ENCODE results near the gene FGF6.

FGF6 gene

GRCh38 chr12:4446335-4446734 is 720 bp upstream of the FGF6 start:
- DNase-seq: no peak

GRCh38 chr12:4444031-4444430 is 1.6 kb downstream of the FGF6 start:
- no peak for DNase-seq

DNA sequence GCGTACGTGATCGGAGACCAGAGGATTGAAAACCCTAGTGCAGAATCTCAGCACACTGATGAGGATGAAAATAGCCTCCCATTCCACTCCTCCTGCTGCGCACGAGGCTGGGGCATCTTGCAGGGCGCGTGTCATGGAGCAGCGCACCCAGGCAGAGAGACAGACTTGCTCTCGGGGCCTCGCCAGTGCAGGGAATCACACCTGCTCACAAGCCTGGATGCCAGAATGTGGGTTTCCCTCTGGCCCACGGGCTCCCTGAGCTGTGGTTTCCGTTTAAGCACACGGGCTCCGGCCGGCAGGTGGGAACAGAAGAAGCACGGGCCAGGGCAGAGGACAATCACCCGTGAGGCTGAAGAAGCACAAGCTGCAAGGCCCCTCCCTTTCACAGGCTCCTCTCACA is 2.0 kb downstream of the FGF6 start:
- DNase-seq: no peak

DNA sequence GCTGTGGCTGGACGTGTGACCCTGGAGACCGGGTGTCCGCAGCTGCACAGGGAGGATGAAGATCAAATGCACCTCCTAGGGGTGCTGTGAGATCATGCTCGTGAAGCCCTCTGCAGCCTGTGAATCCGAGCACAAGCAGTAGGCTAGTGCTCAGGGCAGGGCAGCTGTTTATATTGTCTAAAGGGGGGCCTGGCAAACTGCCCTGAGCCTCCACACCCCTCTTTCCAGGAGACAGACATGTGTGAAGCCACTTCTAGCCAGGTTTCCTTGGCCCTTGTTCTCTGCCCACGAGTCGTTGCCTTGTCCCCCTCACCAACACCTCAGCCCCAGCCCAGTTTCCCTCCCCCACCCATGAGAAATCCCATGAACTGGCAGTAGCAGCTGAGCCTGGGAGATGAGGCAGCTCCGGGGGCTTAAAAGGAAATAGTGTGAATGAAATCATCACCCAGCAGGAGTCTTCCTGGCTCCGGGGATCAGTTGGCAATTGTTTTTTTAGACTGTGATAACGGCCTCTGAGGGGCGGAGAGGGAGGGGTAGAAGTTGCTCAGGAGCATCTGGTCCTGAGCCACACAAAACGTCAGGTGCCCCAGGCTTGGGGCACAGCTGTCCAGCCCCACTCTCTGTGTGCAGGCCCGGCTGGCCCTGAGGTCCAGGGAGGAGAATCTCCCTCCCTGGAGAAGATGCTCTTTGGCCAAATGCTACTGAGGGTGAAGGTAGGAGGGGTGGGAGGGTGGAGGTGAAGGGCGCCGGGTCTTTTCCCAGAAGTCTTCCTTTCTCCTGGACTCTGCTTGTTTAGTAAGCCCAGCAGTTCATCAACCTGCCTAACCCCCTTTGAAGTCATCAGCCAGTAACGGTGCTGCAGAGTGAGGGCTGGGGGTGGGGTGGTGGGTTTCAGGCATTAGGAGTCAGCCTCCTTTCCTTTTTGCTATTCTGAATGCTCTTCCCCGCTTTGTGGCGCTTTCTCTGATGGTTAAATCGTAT is 4.0 kb downstream of the FGF6 start:
- DNase-seq: no peak

DNA sequence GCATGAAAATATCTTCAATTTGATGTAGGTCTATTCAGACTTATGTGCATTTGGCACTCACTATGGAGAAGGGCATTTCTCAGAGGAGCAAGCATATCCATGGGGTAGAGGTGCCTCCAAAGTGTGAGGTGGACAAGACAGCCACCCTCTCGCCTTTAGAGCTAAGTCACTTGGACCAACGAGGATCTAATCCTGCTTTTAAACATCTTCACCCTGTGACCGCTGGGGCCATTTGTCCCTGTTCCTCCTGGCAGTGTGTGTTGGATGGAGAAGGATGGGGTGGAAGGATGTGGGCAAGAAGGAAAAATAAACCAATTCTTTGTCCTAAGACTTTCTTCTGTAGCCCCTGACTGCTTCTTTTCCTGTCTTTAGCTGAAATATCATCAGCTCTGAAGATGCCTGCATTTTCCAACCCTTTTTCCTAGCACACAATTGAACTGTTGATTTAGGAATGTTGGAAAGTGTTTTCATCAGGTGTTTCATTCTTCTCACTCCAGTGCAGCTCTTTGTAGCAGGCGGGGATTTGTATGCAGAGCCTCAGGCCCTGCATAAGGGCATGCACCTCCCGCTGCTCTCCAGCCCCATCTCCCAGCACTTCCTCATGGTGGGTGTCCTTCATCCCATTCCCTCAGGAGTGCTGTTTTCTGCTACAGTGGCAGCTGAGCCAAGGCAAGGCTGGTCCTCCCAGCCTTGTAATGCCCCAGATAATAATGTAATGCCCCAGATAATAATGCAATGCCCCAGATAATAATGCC is 5.3 kb downstream of the FGF6 start:
- DNase-seq: no peak

DNA sequence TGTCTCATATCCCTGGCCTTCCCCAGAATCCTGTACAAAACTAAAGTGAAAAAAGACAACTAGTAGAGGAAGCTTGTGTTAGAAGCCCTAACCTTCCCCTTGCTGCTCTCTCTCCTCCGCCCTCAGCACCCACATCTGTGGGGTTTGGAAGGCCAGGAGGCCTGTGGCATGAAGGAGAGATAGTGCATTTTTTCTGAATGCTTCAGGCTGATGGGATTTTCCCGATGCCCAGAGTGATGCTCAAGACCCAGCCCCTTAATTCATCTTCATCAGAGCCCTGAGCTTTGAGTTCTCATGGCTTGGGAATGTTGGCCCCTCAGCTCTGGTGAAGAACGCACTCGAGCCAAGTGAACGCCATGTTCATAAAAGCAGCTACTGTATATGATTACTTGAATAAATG is 5.9 kb downstream of the FGF6 start:
- DNase-seq: no peak

- DNase-seq: no peak
Measured at GRCh38 chr12:4438834-4439596, 6.6 kb downstream of the FGF6 start.

DNA sequence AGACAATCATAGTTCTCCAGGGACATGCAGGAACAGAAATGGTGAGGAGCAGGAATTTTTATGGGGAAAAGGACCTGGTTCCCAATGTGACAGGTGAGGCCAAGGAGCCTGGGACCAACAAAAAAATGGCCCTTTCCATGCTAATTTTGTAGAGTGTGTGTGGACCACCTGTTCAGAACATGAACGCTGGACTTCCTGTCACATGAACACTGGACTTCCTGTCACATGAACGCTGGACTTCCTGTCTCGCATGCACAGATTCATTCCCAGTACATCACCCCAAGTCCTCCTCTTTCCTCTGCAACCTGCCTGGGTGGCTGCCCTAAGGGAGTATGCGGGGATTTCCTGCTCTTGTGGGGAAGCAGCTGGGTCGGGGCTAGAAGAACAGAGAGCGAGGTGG is 10.1 kb downstream of the FGF6 start:
- DNase-seq: no peak

GRCh38 chr12:4434706-4435425 is 10.7 kb downstream of the FGF6 start:
- no peak for DNase-seq

GRCh38 chr12:4434301-4434700 is 11.3 kb downstream of the FGF6 start:
- no peak for DNase-seq

DNA sequence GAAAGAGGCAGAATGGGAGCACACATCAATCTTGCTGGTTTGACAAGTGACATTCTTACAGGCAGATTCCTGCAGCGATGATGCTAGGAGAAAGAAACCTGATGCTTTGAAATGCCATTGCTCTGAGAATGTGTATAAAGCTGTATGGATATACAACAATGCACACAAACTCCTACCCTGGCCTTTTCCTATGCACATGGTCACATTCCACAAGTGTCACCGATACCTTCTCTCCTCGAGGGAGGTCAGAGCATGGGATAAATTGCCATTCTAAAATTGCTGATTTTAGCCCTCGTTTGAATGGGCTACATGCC is 11.9 kb downstream of the FGF6 start:
- DNase-seq: no peak

GRCh38 chr12:4432878-4433744 is 12.5 kb downstream of the FGF6 start:
- no peak for DNase-seq

- DNase-seq: no peak
Measured at GRCh38 chr12:4431866-4432265, 13.7 kb downstream of the FGF6 start.

- DNase-seq: no peak
Measured at GRCh38 chr12:4431436-4431835, 14.2 kb downstream of the FGF6 start.

GRCh38 chr12:4424422-4424821 is 21.2 kb downstream of the FGF6 start:
- DNase-seq: no peak

GRCh38 chr12:4423528-4424195 is 22.0 kb downstream of the FGF6 start:
- no peak for DNase-seq

DNA sequence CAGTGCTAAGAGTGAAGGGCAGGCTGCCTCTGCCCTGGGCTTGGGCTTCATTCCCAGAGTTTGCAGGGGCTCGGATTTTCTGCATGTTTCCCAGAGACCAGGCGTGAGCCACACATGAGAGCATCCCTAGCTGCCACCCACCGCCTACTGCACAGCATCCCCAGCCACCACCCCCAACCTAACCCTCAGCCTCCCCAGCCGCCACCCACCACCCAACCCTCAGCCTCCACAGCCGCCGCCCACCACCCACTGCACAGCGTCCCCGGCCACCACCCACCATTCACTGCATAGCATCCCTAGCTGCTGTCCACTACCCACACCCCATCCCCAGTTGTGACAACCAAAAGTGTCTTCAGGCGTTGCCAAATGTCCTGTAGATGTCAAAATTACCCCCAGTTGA is 22.6 kb downstream of the FGF6 start:
- DNase-seq: no peak

DNA sequence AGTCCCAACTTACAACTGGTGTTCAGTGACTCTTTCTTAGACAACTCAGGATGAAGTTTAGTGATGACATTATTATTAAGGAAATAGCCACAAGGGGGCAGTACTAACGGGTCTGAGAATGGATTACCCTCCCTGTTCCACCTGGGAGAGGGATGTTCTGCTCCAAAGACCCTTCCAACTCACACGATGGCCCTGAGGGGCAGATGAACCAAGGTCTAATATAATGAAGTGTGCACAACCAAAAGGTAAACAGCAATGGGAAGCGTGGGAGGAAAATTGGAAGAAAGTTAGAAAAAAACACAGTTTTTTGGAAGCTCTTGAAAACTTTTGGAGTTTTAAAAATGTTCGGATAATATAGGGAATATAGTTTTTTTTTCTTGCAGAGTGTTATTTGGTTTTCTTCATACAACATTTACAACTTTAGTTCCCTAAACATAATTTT is 24.0 kb downstream of the FGF6 start:
- DNase-seq: no peak

DNA sequence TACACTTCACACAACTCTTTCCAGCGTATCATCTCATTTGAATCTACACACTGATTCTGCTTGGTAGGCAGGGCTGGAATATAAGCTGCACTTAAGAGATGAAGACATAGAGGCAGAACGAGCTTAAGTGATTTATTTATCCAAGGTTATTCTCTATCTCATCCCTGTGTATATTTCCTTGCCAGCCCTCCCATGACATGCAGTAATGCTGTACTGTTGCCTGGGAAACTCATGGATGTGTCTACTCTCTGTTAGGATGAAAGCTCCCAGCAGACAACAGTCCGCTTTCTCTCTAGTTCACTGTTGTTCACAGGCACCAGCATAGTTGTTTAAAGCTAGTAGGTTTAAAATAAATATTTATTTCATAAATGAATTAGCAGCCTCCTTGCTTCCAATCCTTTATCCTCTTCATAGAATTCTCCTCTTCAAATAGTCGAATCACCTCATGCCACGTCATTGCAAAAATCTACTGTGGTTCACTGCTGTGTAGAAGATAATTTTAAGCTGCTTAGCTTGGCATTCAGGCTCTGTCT is 25.4 kb downstream of the FGF6 start:
- DNase-seq: no peak

GRCh38 chr12:4418913-4419312 is 26.7 kb downstream of the FGF6 start:
- DNase-seq: no peak

DNA sequence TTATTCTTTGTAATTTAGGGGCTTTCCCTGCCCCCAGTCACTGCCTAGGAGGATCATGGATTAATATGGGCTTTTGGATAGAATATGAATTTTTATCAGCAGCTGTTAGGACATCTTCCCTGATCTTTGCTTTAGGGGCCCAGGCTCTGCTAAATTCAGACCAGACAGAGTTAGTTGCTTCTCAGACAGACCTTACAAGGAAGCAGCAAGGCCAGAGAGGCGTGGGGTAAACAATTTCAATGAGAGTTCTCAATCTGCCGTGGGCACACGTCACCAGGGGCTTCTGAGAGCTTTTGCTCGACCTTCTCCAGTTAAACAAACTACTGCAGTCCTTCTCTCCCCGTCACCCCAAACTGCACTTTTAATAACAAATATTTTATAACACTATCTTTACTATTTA is 27.7 kb downstream of the FGF6 start:
- DNase-seq: no peak

All from activated T-cell treated with anti-CD3 and anti-CD28 coated beads, Interleukin-2, amount 50 U/mL, for 1 hour (primary cell).